C4-2B (cell line): ENCODE measurements around the gene ST6GAL2.

Experiments
- ZFX ChIP-seq: fragments of 450-650 bp; IDR thresholded peaks from 2 replicates; pipeline ENCODE4 v1.6.1; 2017
- TF ChIP-seq, protein P1 (sequence below): fragments of 450-650 bp; conservative IDR thresholded peaks from 2 replicates; pipeline ENCODE4 v1.5.1; 2017; ENCODE audit warnings: mild to moderate bottlenecking

DNA sequence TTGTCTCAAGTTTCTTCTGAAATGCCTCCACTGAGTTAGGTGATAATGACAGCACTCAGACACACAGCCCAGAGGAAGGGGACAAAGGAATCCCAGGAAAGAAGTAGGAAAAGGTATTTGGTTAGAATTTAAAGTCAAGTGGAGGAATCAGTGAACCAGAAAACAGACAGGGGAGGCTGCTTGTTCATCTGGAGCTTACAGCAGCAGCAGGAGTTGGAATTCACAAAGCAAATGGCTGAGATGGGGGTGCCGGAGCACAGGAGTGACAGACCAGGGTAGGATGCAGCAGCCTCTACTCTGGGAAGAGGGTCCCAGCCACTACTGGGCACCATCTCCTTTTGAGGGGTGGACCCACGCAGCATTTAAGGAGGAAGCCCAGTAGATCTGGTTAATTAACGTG, 104.8 kb downstream of the ST6GAL2 start:
- TF ChIP-seq, protein P1, sequence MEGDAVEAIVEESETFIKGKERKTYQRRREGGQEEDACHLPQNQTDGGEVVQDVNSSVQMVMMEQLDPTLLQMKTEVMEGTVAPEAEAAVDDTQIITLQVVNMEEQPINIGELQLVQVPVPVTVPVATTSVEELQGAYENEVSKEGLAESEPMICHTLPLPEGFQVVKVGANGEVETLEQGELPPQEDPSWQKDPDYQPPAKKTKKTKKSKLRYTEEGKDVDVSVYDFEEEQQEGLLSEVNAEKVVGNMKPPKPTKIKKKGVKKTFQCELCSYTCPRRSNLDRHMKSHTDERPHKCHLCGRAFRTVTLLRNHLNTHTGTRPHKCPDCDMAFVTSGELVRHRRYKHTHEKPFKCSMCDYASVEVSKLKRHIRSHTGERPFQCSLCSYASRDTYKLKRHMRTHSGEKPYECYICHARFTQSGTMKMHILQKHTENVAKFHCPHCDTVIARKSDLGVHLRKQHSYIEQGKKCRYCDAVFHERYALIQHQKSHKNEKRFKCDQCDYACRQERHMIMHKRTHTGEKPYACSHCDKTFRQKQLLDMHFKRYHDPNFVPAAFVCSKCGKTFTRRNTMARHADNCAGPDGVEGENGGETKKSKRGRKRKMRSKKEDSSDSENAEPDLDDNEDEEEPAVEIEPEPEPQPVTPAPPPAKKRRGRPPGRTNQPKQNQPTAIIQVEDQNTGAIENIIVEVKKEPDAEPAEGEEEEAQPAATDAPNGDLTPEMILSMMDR: no peak
- no peak for TF ChIP-seq ZFX
